CD4-positive, alpha-beta T cell treated with Interleukin-4 for 1 hour (primary cell): ENCODE data around the gene CAST.
"Not testable (repeated sequence)": the region's sequence is repeated elsewhere in the genome, so short reads cannot be mapped to it uniquely, and the experiment has no call there.

Source experiments
- DNase-seq, 2 donors: peaks; one replicate each; pipeline ENCODE4 v3.0.0-alpha.2; 2020 to 2022

The CAST gene

DNA sequence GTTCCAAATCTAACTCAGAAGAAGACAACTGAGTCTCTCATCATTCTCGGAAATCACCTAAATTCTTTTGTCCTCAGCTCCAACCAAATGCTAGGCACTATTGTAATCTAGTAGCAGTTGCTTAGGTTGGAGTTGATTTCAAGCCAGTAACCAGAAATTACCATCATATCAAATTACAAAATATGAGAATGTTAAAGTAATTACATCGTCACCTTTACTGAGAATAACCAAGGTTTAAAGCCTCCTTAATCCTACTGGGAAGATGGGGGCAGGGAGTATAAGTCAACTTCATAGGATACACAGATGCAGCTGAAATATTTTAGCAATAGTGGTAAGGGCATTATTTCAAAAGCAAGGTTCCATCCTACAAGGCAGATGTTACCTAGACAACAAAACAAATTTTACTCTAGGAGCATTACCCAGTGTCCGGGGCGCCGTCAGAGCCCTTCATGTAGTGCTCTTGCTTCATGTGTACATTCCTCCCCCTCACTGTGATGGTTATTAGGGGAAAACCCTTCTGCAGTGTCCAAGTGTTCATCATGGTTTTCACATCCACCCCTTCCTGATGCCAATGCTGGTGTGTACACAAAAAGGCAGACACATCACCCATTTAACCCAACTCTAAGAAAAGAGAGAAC lies 126.1 kb downstream of the CAST start:
- no peak for DNase-seq

- DNase-seq: no peak
These were observed 127.7 kb downstream of the CAST start for GRCh38 chr5:96789794-96790330.

- DNase-seq: peak in 1 of 2 donors; percentile 14
These were observed 128.9 kb downstream of the CAST start for GRCh38 chr5:96790961-96791504.

GRCh38 chr5:96794757-96795156 lies 132.6 kb downstream of the CAST start:
- DNase-seq: peak; percentile 46 to 49

DNA sequence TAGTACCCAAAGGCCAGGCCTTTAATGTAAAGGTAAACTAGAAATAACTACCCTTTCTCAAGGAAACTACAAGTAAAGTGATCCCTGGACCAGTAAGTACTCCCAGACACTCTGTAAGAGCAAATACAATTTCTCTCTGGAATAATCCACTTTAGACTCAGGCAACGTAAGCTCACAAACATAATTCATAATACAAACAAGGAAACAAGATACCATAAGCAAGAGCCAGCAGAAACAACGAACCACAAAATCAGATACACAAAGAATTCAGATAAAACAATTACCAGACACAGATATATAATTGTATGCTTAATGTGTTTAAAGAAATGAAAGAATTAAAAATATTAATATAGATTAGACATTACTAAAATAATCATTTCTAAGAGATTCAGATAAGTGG lies 133.4 kb downstream of the CAST start:
- DNase-seq: no peak

GRCh38 chr5:96796434-96796833 lies 134.3 kb downstream of the CAST start:
- no peak for DNase-seq

DNA sequence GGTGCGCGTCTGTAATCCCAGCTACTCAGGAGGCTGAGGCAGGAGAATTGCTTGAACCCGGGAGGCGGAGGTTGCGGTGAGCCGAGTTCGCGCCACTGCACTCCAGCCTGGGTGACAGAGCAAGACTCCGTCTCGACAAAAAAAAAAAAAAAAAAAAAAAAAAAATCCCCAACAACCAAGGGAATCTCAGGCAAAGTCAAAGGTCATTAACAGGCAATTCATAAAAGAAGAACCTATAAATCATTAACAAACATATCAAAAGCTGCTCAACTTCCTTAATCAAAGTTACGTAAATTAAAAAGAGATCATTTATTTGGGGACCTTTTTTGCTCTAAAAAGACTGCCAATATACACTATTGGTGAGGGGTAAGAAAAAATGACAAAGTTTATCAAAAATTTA lies 139.5 kb downstream of the CAST start:
- not testable (repeated sequence) for DNase-seq

DNA sequence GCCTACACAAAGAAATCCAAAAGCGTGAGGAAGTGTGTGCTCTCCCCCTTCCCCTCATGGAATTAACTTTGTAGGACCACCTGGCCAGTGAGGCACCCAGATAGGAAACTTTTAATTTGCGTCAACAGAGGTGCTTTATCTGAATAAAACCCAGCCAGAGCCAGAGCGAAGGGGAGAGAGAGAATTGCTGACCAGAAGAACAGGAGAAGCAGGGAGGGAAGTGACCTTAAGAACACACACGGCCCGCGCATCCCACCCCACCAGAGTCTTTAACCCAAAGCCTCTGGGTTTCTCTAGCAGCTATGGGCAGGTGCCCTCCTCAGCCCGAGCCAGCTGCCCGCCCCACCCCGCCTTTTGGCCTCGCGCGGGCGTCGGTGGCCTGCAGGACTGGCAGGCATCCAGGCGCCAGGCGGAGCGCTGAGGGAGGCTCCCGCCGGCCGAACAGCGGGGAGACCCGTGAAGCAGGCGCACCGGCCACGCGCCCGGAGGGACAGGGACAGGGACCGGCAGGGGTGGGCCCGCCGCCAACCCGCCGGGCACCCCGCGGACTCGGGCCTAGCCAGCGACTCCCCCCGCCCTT lies 145.0 kb downstream of the CAST start:
- peak in 1 of 2 donors; percentile 52 for DNase-seq

DNA sequence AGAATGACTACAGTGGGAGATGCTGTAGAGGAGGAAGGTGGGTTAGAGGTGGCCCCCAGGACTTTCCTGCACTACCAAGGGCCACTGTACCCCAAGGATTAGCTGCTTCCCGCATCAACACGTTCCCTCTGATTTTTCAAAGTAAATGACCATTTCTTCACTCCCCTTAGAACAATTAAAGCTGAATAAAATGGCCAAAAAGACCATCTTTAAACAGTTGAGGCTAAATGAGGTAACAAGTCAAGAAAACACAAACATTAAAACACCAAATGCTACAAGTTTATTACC lies 146.3 kb downstream of the CAST start:
- no peak for DNase-seq

GRCh38 chr5:96808868-96809558 lies 146.8 kb downstream of the CAST start:
- no peak for DNase-seq

GRCh38 chr5:96809921-96810320 lies 147.7 kb downstream of the CAST start:
- no peak for DNase-seq

DNA sequence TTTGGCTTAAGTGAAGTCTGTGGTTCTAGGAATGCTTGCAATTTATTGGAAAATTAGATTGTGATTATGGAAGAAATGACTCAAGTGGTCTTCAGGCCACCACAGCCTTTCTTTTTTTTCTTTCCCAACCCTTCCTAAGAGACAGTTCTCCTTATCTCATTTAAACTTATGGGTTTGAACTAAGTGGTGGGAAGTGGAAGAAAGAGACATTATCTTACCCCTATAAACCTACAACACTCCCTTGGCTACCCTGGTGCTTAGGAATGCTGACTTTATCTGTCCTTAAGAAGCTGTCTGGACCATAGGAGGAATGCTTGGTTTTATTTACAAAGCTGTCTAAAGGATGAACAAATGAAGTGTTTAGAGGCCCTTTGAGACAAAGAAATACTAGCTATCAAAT lies 150.7 kb downstream of the CAST start:
- DNase-seq: no peak

DNA sequence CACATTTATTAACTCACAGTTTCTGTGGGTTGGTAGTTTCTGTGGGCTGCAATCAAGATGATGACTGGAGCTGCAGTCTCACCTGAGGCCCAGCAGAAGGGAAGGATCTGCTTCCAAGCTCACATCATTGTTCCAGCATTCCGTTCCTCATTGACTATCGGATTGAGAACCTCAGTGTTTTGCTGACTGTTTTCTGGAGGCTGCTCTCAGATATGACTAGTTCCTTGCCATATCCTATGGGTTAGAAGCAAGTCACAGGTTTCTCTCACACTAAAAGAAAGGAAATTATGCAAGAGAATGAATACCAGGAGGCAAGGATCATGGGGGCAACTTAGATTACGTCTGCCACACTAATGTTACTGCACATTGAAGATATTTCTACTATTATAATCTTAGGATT lies 151.9 kb downstream of the CAST start:
- no peak for DNase-seq

- DNase-seq: peak; percentile 64 to 86
These were observed 154.3 kb downstream of the CAST start for GRCh38 chr5:96816411-96816939.

GRCh38 chr5:96816991-96817390 lies 154.8 kb downstream of the CAST start:
- DNase-seq: no peak

DNA sequence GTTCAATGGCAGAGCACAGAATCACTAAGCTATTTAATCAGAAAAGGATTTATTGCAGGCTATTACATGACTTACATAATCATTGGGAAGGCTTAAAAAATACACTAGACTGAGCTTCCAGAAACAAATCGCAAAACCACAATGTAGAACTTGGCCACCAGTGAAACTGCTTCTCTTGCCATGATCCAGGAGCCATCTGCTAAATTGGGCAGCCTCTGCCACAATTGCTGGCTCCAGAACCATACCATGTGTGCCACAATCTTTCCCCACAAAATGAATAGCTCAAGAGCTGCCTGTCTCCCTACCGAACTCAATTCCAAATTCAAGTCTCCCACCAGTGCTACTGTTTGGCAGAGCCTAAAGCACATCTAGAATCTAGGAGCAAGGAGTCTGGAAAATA lies 155.3 kb downstream of the CAST start:
- DNase-seq: no peak

GRCh38 chr5:96818125-96818788 lies 156.1 kb downstream of the CAST start:
- no peak for DNase-seq

DNA sequence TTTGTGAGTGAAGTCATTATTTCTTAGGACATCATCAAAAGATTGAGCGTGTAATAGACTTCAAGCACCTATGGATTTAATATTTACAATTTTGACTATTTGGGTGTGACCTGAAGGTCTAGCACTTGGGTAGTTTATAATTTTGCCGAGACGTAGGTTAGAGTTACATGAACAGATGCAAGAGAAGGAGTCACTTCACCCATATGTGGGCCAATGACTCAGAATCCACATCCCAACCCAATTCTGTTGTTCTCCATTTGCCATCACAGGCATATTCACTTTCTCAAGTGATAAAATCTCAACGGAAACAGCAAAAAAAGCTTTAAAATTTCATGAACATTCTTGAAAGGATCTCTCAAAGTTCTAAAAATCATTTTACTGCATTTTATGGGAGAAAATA lies 157.6 kb downstream of the CAST start:
- DNase-seq: no peak

DNA sequence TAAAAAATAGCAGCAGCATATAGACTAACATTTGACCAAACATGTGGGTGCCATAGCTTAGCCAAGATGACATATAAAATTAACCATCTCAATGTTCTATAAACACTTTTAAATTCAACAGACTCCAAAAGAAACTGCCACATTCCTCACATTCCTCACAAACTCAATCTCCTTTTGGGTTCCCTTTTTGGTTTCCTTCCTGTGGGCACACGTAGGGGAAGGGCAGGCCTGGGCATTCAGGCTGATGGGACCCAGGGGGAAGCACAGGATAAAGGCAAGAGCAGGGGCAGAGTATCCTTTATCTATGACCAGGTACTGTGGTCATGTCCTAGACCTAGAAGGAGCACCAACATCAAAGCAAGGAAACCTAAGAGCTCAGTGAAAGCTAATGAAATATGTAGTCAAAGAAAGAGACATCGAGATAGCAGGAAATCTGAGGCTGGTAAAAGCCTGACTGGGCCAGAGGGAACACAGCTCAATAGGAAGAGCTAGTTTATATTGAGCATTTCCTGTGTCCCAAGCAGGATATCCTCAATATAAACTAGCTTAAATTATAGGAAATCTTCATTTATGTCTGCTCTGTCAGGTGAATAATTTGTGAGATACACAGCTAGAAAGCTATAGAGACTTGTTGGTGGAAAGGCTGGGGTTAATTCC lies 159.2 kb downstream of the CAST start:
- no peak for DNase-seq

- peak; percentile 33 to 49 for DNase-seq
These were observed 160.7 kb downstream of the CAST start for GRCh38 chr5:96822686-96823459.

GRCh38 chr5:96823900-96824380 lies 161.8 kb downstream of the CAST start:
- no peak for DNase-seq
